ENCODE measurements around the gene PGAM5. TPM values are rescaled to one million over a fixed set of nuclear protein-coding genes. Genes with fewer than 3 reads are reported as not detected.

PGAM5 gene
- total RNA-seq, 2 donors from 2014 or later, result 33.3 to 85.6 TPM

DNA sequence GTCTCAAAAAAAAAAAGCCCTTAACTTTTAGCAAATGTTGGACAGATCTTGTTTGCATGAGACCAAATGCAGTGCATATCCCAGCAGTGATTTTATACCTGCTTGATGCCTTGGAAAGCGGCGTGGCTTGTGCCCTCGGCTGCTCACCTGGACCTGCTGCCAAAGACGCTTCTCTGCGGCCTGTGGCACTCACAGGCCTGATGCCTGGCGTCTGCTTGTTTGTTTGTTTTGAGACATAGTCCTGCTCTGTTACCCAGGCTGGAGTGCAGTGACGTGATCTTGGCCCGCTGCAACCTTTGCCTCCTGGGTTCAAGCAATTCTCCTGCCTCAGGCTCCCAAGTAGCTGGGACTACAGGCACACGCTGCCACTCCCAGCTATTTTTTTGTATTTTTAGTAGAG, 5.2 kb downstream of the PGAM5 start:
- H3K36me3 ChIP-seq, result peaks cover 10% of the 10 kb centered on the region
- H3K4me1 ChIP-seq, result no peaks in the 10 kb centered on the region
- no peak overlapping the region for H3K9ac ChIP-seq (ENCODE audit: low read depth in 2 of 2, low read length in 2 of 2)
- no peak for DNase-seq
- TF ChIP-seq, protein P1, sequence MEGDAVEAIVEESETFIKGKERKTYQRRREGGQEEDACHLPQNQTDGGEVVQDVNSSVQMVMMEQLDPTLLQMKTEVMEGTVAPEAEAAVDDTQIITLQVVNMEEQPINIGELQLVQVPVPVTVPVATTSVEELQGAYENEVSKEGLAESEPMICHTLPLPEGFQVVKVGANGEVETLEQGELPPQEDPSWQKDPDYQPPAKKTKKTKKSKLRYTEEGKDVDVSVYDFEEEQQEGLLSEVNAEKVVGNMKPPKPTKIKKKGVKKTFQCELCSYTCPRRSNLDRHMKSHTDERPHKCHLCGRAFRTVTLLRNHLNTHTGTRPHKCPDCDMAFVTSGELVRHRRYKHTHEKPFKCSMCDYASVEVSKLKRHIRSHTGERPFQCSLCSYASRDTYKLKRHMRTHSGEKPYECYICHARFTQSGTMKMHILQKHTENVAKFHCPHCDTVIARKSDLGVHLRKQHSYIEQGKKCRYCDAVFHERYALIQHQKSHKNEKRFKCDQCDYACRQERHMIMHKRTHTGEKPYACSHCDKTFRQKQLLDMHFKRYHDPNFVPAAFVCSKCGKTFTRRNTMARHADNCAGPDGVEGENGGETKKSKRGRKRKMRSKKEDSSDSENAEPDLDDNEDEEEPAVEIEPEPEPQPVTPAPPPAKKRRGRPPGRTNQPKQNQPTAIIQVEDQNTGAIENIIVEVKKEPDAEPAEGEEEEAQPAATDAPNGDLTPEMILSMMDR (IDR thresholded peaks at IDR 0.05), result no peak
- H3K27me3 ChIP-seq, result no peaks in the 10 kb centered on the region
- intact Hi-C loops (cut with DNase I), result no loop called here
- no peaks in the 10 kb centered on the region for H3K9me3 ChIP-seq
- H3K27ac ChIP-seq, result no peak overlapping the region
- no peak overlapping the region for H3K4me3 ChIP-seq

DNA sequence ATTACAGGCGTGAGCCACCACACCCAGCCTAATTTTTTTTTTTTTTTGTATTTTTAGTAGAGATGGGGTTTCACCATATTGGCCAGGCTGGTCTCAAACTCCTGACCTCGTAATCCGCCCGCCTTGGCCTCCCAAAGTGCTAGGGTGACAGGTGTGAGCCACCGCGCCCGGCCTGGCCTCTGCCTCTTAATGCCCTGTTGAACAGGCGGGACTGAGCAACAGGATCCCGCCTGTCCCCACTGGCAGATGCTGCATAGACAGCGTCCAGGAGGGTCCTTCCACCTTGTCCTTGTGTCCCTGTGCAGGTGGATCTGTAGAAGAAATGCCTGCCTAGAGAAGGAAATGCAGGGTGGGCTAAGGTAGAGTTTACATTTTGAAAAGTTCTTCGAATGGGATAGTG, 5.7 kb downstream of the PGAM5 start:
- no peak overlapping the region for H3K27ac ChIP-seq
- TF ChIP-seq, protein P1 (IDR thresholded peaks at IDR 0.05), result no peak
- intact Hi-C loops (cut with DNase I), result no loop called here
- no peaks in the 10 kb centered on the region for H3K9me3 ChIP-seq
- no peaks in the 10 kb centered on the region for H3K4me1 ChIP-seq
- DNase-seq, result no peak
- no peaks in the 10 kb centered on the region for H3K27me3 ChIP-seq
- H3K36me3 ChIP-seq, result peaks cover 10% of the 10 kb centered on the region
- no peak overlapping the region for H3K4me3 ChIP-seq
- no peak overlapping the region for H3K9ac ChIP-seq (ENCODE audit: low read depth in 2 of 2, low read length in 2 of 2)

DNA sequence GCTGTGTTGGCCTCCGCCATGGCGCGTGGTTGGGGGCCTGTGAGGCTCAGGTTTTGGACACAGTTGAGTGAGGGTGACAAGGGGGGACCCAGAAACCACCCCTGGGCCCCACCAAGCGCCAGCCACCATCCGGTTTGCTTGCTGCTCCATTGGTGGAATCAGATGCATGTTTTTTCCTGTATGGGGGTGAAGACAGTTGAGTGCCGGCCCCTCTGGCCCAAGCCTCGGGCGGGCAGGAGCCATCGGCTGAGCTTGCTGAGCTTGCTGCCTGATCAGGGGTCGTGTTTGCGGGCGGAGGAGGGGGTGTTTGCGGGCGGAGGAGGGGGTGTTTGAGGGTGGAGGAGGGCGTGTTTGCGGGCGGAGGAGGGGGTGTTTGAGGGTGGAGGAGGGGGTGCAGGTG, 6.4 kb downstream of the PGAM5 start:
- intact Hi-C loops (cut with DNase I), result no loop called here
- H3K27me3 ChIP-seq, result no peaks in the 10 kb centered on the region
- TF ChIP-seq, protein P1 (IDR thresholded peaks at IDR 0.05), result no peak
- no peaks in the 10 kb centered on the region for H3K4me1 ChIP-seq
- no peak overlapping the region for H3K4me3 ChIP-seq
- H3K9me3 ChIP-seq, result no peaks in the 10 kb centered on the region
- peaks cover 10% of the 10 kb centered on the region for H3K36me3 ChIP-seq
- no peak overlapping the region for H3K9ac ChIP-seq (ENCODE audit: low read depth in 2 of 2, low read length in 2 of 2)
- H3K27ac ChIP-seq, result no peak overlapping the region
- DNase-seq, result no peak

DNA sequence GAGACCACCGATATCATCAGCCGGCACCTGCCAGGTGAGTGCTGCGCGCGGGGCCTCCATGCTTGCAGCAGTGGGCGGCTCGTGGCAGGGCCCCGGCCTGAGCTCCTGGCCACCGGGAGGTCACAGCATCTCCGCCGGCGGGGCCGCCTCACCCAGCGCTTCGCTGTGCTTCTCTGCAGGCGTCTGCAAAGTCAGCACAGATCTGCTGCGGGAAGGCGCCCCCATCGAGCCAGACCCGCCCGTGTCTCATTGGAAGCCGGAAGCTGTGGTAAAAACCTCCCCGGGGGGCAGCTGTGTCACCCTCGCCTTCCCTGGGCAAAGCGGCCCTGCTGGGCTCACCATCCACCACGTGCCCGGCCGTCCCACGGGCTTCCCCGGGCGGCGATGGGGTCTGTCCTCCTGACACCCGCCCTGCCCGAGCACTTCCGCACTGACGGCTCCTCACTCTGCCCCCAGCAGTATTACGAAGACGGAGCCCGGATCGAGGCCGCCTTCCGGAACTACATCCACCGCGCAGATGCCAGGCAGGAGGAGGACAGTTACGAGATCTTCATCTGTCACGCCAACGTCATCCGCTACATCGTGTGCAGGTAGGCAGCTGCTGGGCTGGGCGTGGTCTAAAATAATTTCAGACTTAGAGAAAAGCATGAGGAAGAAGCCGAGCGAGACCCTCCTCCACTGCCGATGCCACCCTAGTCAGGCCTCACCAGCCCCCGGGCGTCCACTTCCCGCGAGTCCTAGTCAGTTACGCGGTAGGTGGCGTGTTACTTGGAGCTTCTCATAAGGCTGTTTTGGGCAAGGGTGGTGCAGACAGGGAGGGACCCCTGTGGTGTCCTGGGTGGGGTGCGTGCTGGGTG, 7.1 kb downstream of the PGAM5 start:
- Histone ChIP-seq H3K27ac (no peak overlapping the region), H3K9me3 (no peaks in the 10 kb centered on the region), H3K4me3 (no peak overlapping the region), H3K36me3 (peaks cover 10% of the 10 kb centered on the region), H3K9ac (ENCODE audit: low read depth in 2 of 2, low read length in 2 of 2) (no peak overlapping the region), H3K27me3 (no peaks in the 10 kb centered on the region), H3K4me1 (no peaks in the 10 kb centered on the region)
- intact Hi-C loops (cut with DNase I), result no loop called here
- DNase-seq, result no peak
- TF ChIP-seq, protein P1 (IDR thresholded peaks at IDR 0.05), result no peak

DNA sequence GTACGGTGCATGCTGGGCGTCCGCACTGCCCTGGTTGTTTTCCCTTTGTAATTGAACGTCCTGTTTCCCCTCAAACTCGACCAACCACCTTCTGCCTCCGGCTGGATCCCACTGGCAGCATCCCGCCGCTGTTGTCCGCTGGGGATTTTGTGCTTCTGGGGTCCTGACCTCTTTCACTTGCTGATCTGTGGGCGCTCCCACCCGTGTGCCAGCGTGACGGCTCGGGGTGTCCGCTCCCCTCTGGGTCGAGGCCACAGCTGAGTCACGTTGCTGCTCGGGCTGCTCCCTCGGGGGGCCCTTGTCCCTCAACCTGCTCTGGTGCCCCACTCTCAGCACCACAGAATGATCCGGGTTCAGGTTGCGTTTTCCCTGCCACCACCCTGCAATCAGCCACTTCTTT, 8.0 kb downstream of the PGAM5 start:
- TF ChIP-seq, protein P1 (IDR thresholded peaks at IDR 0.05), result no peak
- H3K36me3 ChIP-seq, result peaks cover 10% of the 10 kb centered on the region
- H3K4me3 ChIP-seq, result no peak overlapping the region
- H3K27me3 ChIP-seq, result no peaks in the 10 kb centered on the region
- no peaks in the 10 kb centered on the region for H3K9me3 ChIP-seq
- DNase-seq, result no peak
- no peaks in the 10 kb centered on the region for H3K4me1 ChIP-seq
- H3K27ac ChIP-seq, result no peak overlapping the region
- intact Hi-C loops (cut with DNase I), result no loop called here
- no peak overlapping the region for H3K9ac ChIP-seq (ENCODE audit: low read depth in 2 of 2, low read length in 2 of 2)
